GM19395 (cell line): Measurements from ENCODE around the gene VRK1.
A peak's percentile ranks its signal among the peaks of the same experiment; 100 is the strongest.
"Not testable (repeated sequence)": the region's sequence is repeated elsewhere in the genome, so short reads cannot be mapped to it uniquely, and the experiment has no call there.

ENCODE experiments used
- ATAC-seq: cut with Tn5 transposase; IDR thresholded peaks from one replicate; pipeline ENCODE4 v1.9.1; 2021; ENCODE audit warnings: mild to moderate bottlenecking, moderate library complexity; ENCODE audit not compliant: unreplicated experiment

The VRK1 gene

GRCh38 chr14:96874127-96874526 is 76.9 kb downstream of the VRK1 start:
- ATAC-seq: no peak

GRCh38 chr14:96876747-96877146 is 79.6 kb downstream of the VRK1 start:
- ATAC-seq: no peak

GRCh38 chr14:96881713-96882112 is 84.5 kb downstream of the VRK1 start:
- ATAC-seq: peak; percentile 89

- not testable (repeated sequence) for ATAC-seq
These were observed 86.8 kb downstream of the VRK1 start for GRCh38 chr14:96883974-96884373.

- ATAC-seq: peak; percentile 91
These were observed 91.0 kb downstream of the VRK1 start for GRCh38 chr14:96888158-96888557.

GRCh38 chr14:96888593-96888992 is 91.4 kb downstream of the VRK1 start:
- no peak for ATAC-seq

- ATAC-seq: no peak
These were observed 91.9 kb downstream of the VRK1 start for GRCh38 chr14:96889091-96889490.

GRCh38 chr14:96893966-96894622 is 96.9 kb downstream of the VRK1 start:
- no peak for ATAC-seq

- ATAC-seq: no peak
These were observed 97.8 kb downstream of the VRK1 start for GRCh38 chr14:96894966-96895365.

GRCh38 chr14:96895658-96896271 is 98.6 kb downstream of the VRK1 start:
- peak; percentile 86 for ATAC-seq

GRCh38 chr14:96897184-96897583 is 100.0 kb downstream of the VRK1 start:
- ATAC-seq: no peak

- peak; percentile 98 for ATAC-seq
These were observed 104.0 kb downstream of the VRK1 start for GRCh38 chr14:96901227-96901626.

GRCh38 chr14:96902004-96902403 is 104.8 kb downstream of the VRK1 start:
- no peak for ATAC-seq

GRCh38 chr14:96903444-96904023 is 106.4 kb downstream of the VRK1 start:
- no peak for ATAC-seq

GRCh38 chr14:96904201-96904600 is 107.0 kb downstream of the VRK1 start:
- ATAC-seq: no peak

GRCh38 chr14:96905065-96905464 is 107.9 kb downstream of the VRK1 start:
- no peak for ATAC-seq

- no peak for ATAC-seq
These were observed 108.6 kb downstream of the VRK1 start for GRCh38 chr14:96905825-96906224.

GRCh38 chr14:96906434-96906833 is 109.3 kb downstream of the VRK1 start:
- ATAC-seq: no peak

- no peak for ATAC-seq
These were observed 112.7 kb downstream of the VRK1 start for GRCh38 chr14:96909841-96910364.

GRCh38 chr14:96911499-96912149 is 114.4 kb downstream of the VRK1 start:
- no peak for ATAC-seq

GRCh38 chr14:96914571-96915128 is 117.5 kb downstream of the VRK1 start:
- no peak for ATAC-seq
